HEK293 (cell line): ENCODE results near the gene IL1RL2.

Experiments
- CTCF ChIP-seq: fragments of 450-650 bp; formaldehyde crosslinking; IDR thresholded peaks from 2 replicates; pipeline ENCODE4 v1.5.1; 2016; ENCODE audit warnings: missing biosample characterization, missing genetic modification characterization
- HOXC10 ChIP-seq: sonication (generic); formaldehyde crosslinking; IDR thresholded peaks from 2 replicates; pipeline ENCODE4 v1.8.1; 2023; ENCODE audit warnings: mild to moderate bottlenecking, missing genetic modification reagents
- MZF1 ChIP-seq: fragments of 450-650 bp; formaldehyde crosslinking; IDR thresholded peaks from 2 replicates; pipeline ENCODE4 v1.5.1; 2017; ENCODE audit warnings: missing biosample characterization, missing genetic modification characterization, borderline replicate concordance
- SP7 ChIP-seq: fragments of 450-650 bp; formaldehyde crosslinking; IDR thresholded peaks from 2 replicates; pipeline ENCODE4 v1.5.1; 2016; ENCODE audit warnings: missing biosample characterization, missing genetic modification characterization
- ZNF146 ChIP-seq: fragments of 450-650 bp; formaldehyde crosslinking; IDR thresholded peaks from 2 replicates; pipeline ENCODE4 v1.5.1; 2016; ENCODE audit warnings: missing biosample characterization, missing genetic modification characterization
- ZNF211 ChIP-seq: fragments of 450-650 bp; formaldehyde crosslinking; IDR thresholded peaks from 2 replicates; pipeline ENCODE4 v1.5.1; 2016; ENCODE audit warnings: low read depth, missing biosample characterization, missing genetic modification characterization
- ZNF555 ChIP-seq: fragments of 450-650 bp; formaldehyde crosslinking; conservative IDR thresholded peaks from 2 replicates; pipeline ENCODE4 v1.5.1; 2017; ENCODE audit warnings: missing biosample characterization, mild to moderate bottlenecking, missing genetic modification characterization, inconsistent platforms
- TF ChIP-seq, protein P1 (sequence below): fragments of 450-650 bp; formaldehyde crosslinking; IDR thresholded peaks from 2 replicates; pipeline ENCODE4 v1.5.1; 2016; ENCODE audit warnings: missing biosample characterization, missing genetic modification characterization

GRCh38 chr2:102245266-102246151 is 58.7 kb downstream of the IL1RL2 start:
- TF ChIP-seq HOXC10 (CRISPR knock-in tag), result no peak
- TF ChIP-seq SP7 (tag by site-specific recombination), result no peak
- no peak for TF ChIP-seq ZNF146 (tag by site-specific recombination)
- TF ChIP-seq MZF1 (tag by site-specific recombination), result no peak
- TF ChIP-seq CTCF (tag by site-specific recombination), result no peak
- TF ChIP-seq, protein P1, sequence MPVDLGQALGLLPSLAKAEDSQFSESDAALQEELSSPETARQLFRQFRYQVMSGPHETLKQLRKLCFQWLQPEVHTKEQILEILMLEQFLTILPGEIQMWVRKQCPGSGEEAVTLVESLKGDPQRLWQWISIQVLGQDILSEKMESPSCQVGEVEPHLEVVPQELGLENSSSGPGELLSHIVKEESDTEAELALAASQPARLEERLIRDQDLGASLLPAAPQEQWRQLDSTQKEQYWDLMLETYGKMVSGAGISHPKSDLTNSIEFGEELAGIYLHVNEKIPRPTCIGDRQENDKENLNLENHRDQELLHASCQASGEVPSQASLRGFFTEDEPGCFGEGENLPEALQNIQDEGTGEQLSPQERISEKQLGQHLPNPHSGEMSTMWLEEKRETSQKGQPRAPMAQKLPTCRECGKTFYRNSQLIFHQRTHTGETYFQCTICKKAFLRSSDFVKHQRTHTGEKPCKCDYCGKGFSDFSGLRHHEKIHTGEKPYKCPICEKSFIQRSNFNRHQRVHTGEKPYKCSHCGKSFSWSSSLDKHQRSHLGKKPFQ (tag by site-specific recombination), result no peak
- no peak for TF ChIP-seq ZNF211
- TF ChIP-seq ZNF555 (tag by site-specific recombination), result no peak
